Keratinocyte (primary cell): Measurements from ENCODE around the gene USP14. TPM values are rescaled to one million over a fixed set of nuclear protein-coding genes. Genes with fewer than 3 reads are reported as not detected.

Experiments used
- DNase-seq: peaks from one replicate; pipeline ENCODE4 v3.0.0-alpha.2; 2011; ENCODE audit warnings: low read depth, missing footprints, low spot score
- FAIRE-seq: peaks from 2 replicates; lab custom pipeline; 2011; peaks lifted over from hg19 to GRCh38; lab: Jason Lieb, UNC
- H2AFZ ChIP-seq: 2 replicates; pipeline ENCODE4 v1.6.0; 2012; ENCODE audit warnings: low read length, control low read depth, inconsistent platforms; ENCODE audit not compliant: control insufficient read depth
- H3K27ac ChIP-seq: 2 replicates; pipeline ENCODE4 v1.5.1; 2011; ENCODE audit warnings: low read length; ENCODE audit not compliant: control insufficient read depth, insufficient read depth
- H3K27me3 ChIP-seq: 3 replicates; pipeline ENCODE4 v1.6.0; 2011; ENCODE audit warnings: low read length; ENCODE audit not compliant: control insufficient read depth, insufficient read depth; ENCODE audit errors: extremely low read depth
- H3K36me3 ChIP-seq, 2 experiments: 2 replicates in 1 of 2; 3 replicates in 1 of 2; pipeline ENCODE4 v1.5.1; 2011; ENCODE audit warnings: low read length in 2 of 2, mild to moderate bottlenecking in 1 of 2; ENCODE audit not compliant: control insufficient read depth in 2 of 2, insufficient read depth in 2 of 2; ENCODE audit errors: extremely low read depth in 1 of 2
- H3K4me1 ChIP-seq: 3 replicates; pipeline ENCODE4 v1.5.1; 2011; ENCODE audit warnings: low read length; ENCODE audit not compliant: control insufficient read depth, insufficient read depth; ENCODE audit errors: extremely low read depth
- H3K4me2 ChIP-seq: 3 replicates; pipeline ENCODE4 v1.6.0; 2011; ENCODE audit warnings: low read depth, low read length; ENCODE audit not compliant: control insufficient read depth, insufficient read depth; ENCODE audit errors: extremely low read depth
- H3K4me3 ChIP-seq, 3 experiments: fragments of 200-600 bp in 1 of 3; sonication (generic) in 1 of 3; 2 replicates in 2 of 3; 3 replicates in 1 of 3; pipeline ENCODE4 v1.5.1; 2011 to 2016; ENCODE audit warnings: low read length in 3 of 3, mild to moderate bottlenecking in 3 of 3, control low read depth in 2 of 3, inconsistent platforms in 1 of 3, low read depth in 1 of 3, mixed read lengths in 1 of 3, mixed run types in 1 of 3, moderate library complexity in 1 of 3; ENCODE audit not compliant: control insufficient read depth in 2 of 3, insufficient read depth in 2 of 3; ENCODE audit errors: extremely low read depth in 1 of 3
- H3K79me2 ChIP-seq: 2 replicates; pipeline ENCODE4 v1.6.0; 2012; ENCODE audit warnings: low read length; ENCODE audit not compliant: control insufficient read depth, insufficient read depth
- H3K9ac ChIP-seq: 3 replicates; pipeline ENCODE4 v1.6.0; 2011; ENCODE audit warnings: low read length; ENCODE audit not compliant: control insufficient read depth, insufficient read depth; ENCODE audit errors: extremely low read depth
- H3K9me1 ChIP-seq: 3 replicates; pipeline ENCODE4 v1.6.0; 2011; ENCODE audit warnings: low read length; ENCODE audit not compliant: control insufficient read depth, insufficient read depth; ENCODE audit errors: extremely low read depth
- H3K9me3 ChIP-seq: 2 replicates; pipeline ENCODE4 v1.5.1; 2012; ENCODE audit warnings: low read depth, low read length; ENCODE audit not compliant: control insufficient read depth
- H4K20me1 ChIP-seq: 3 replicates; pipeline ENCODE4 v1.6.0; 2011; ENCODE audit warnings: low read length; ENCODE audit not compliant: control insufficient read depth, insufficient read depth; ENCODE audit errors: extremely low read depth
- CTCF ChIP-seq, 3 experiments: IDR thresholded peaks in 1 of 3; conservative IDR thresholded peaks in 1 of 3; optimal IDR thresholded peaks in 1 of 3; 2 replicates in 2 of 3; 3 replicates in 1 of 3; pipeline versions ENCODE3 to v1.5.1; 2011; ENCODE audit warnings: low read length in 3 of 3, mild to moderate bottlenecking in 3 of 3, moderate library complexity in 2 of 3, control low read depth in 1 of 3, inconsistent platforms in 1 of 3; ENCODE audit not compliant: insufficient read depth in 2 of 3; ENCODE audit errors: extremely low read depth in 1 of 3
- EZH2 ChIP-seq: IDR thresholded peaks from one replicate; pipeline ENCODE4 v1.6.1; 2012; ENCODE audit warnings: inconsistent platforms, mild to moderate bottlenecking, low read length, moderate library complexity
- dilution Hi-C: fragments of 300-500 bp; cut with MboI; formaldehyde crosslinking; loops from one replicate; pipeline ENCODE4 v1.7.0; 2020; ENCODE audit warnings: low sequenced_read_pairs; ENCODE audit not compliant: extremely low pct_ligation_motif_present
- polyA plus RNA-seq, 5 experiments: library from polyadenylated mRNA; depleted of rRNA in 3 of 5; stranded (reverse) in 3 of 5; stranded (forward) in 1 of 5; unstranded in 1 of 5; fragments of >200 nt; gene quantifications; 1 replicate in 1 of 5; 2 replicates in 3 of 5; 3 replicates in 1 of 5; pipeline versions ENCODE4 v1.2.1 to v1.2.3, GENCODE V29; 2011 to 2012; ENCODE audit warnings: missing spikeins in 2 of 5, low read depth in 1 of 5, low replicate concordance in 1 of 5

USP14 gene
- polyA plus RNA-seq, 1 donor (not counting 4 experiments of a cell fraction or from before 2014, with no cell fraction given) = 62.5 TPM

DNA sequence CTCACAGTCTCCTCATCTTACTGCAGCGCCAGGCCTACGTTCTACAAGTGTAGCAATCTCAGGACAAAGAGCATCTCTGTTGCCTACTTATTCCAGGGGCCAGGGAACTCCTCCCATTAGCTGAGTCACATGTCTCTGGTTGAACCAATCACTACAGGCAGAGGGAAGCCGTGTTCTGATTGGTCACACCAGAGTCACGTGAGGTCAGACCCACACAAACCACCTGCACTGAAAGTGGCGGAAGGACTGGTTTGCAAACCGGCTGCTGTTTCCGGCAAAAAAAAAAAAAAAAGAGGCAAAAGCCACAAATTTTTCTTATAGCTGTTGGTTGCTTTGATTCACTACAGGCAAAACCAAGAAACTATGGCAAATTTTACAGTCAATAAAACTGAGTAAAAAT, 21.9 kb upstream of the USP14 start:
- Histone ChIP-seq H3K9me1 (no peaks in the 10 kb centered on the region), H3K4me2 (no peak overlapping the region), H2AFZ (no peak overlapping the region), H3K36me3 (no peaks in the 10 kb centered on the region), H3K79me2 (no peaks in the 10 kb centered on the region), H3K9ac (no peak overlapping the region), H3K27ac (no peak overlapping the region), H3K4me3 (no peak overlapping the region), H4K20me1 (no peaks in the 10 kb centered on the region), H3K4me1 (no peaks in the 10 kb centered on the region), H3K9me3 (no peaks in the 10 kb centered on the region), H3K27me3 (no peaks in the 10 kb centered on the region)
- FAIRE-seq = no peak
- DNase-seq = no peak
- no peak for TF ChIP-seq EZH2
- TF ChIP-seq CTCF (optimal IDR thresholded peaks at IDR 0.05 in 1 of 3, IDR thresholded peaks at IDR 0.05 in 1 of 3, conservative IDR thresholded peaks at IDR 0.05 in 1 of 3; ENCODE audit: extremely low read depth in 1 of 3, insufficient read depth in 2 of 3, low read length in 3 of 3) = no peak
- dilution Hi-C loops = no loop called here

DNA sequence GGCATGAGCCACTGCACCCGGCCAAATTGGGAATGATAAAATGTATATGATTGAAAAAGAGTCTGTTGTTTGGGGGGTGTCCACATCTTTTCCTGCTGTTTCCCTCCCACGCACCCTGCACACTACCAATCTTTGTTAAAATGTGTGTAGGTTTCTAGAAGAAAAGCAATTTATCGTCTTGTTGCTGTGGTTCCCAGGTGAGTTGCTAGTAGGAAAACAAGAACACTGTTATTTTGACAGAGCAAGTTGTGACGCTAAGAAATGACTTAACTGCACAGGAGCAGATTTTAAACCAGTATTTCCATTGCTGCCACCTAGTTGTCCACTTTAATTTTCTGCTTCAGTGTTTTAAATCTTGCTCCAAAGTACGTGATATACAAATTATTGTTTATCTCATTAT, 21.0 kb upstream of the USP14 start:
- no peak overlapping the region for H3K4me3 ChIP-seq
- no peak for DNase-seq
- no peaks in the 10 kb centered on the region for H3K27me3 ChIP-seq
- no peaks in the 10 kb centered on the region for H3K4me1 ChIP-seq
- no peaks in the 10 kb centered on the region for H3K9me1 ChIP-seq
- FAIRE-seq = no peak
- H3K27ac ChIP-seq = no peak overlapping the region
- TF ChIP-seq EZH2 = no peak
- TF ChIP-seq CTCF (optimal IDR thresholded peaks at IDR 0.05 in 1 of 3, IDR thresholded peaks at IDR 0.05 in 1 of 3, conservative IDR thresholded peaks at IDR 0.05 in 1 of 3; ENCODE audit: extremely low read depth in 1 of 3, insufficient read depth in 2 of 3, low read length in 3 of 3) = no peak
- no peaks in the 10 kb centered on the region for H3K36me3 ChIP-seq
- H3K79me2 ChIP-seq = no peaks in the 10 kb centered on the region
- H3K9ac ChIP-seq = no peak overlapping the region
- no peaks in the 10 kb centered on the region for H3K9me3 ChIP-seq
- H2AFZ ChIP-seq = no peak overlapping the region
- H3K4me2 ChIP-seq = no peak overlapping the region
- H4K20me1 ChIP-seq = no peaks in the 10 kb centered on the region
- dilution Hi-C loops = no loop called here
